ENCODE results near the gene GGN.
"Not testable (repeated sequence)": the region's sequence is repeated elsewhere in the genome, so short reads cannot be mapped to it uniquely, and the experiment has no call there.

The GGN gene

GRCh38 chr19:38386300-38386970, 1.4 kb downstream of the GGN start:
- DNase-seq: no peak

DNA sequence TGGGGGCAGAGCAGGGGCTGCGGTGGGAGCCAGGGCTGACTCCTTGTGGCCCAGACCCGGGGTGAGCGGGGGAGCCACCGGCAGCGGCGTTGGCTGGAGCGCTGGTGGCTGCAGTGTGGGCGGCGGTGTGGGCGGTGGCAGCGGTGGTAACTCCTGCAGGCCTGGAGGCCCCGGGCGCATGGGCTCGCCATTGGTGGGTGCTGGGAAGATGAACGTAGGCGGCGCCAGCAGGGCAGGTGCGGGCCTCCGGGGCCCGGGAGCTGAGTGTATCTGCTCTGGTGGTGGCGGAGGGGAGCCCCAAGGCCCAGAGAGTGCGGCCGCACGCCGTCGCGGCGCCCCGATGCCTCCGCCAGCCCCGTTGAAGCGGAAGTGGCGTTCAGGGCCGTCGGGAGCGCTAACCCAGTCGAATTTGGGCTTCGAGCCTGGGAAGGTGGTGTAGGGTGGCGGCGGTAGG, 2.0 kb downstream of the GGN start:
- DNase-seq: no peak

DNA sequence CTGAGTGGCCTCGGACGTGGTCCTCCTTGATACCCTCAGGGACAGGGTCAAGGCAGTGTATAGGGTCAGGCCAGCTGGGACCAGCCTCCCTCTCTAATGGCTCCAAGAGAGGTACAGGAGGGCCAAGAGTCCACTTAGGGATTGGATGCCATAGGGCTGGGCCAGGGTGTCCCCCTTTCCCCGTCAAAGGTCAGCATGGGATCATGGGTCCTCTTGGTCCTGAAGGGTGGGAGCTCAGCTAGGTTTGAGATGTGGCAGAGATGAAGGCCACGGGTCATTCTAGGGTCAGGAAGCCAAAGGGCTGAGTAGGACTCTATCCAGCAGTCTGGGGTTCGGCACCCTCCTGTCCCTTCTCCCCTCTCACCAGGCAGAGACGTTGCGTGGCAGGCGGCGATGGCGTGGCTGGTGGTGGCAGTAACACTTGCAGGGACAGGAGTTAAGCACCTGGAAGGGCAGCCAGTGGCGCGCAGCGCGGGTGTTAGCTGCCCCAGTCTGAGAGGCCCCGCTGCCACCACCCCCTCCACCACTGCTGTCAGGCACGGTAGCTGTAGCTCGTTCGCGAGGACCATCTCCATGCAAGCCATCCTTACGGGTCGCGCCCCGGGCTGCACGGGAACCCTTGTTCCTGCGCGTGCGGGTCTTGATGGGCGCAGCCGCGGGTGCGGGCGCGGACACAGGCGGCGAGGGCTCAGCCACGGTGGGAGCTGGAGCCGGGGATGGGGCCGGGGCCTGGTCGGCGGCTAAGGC, 2.6 kb downstream of the GGN start:
- no peak for DNase-seq

DNA sequence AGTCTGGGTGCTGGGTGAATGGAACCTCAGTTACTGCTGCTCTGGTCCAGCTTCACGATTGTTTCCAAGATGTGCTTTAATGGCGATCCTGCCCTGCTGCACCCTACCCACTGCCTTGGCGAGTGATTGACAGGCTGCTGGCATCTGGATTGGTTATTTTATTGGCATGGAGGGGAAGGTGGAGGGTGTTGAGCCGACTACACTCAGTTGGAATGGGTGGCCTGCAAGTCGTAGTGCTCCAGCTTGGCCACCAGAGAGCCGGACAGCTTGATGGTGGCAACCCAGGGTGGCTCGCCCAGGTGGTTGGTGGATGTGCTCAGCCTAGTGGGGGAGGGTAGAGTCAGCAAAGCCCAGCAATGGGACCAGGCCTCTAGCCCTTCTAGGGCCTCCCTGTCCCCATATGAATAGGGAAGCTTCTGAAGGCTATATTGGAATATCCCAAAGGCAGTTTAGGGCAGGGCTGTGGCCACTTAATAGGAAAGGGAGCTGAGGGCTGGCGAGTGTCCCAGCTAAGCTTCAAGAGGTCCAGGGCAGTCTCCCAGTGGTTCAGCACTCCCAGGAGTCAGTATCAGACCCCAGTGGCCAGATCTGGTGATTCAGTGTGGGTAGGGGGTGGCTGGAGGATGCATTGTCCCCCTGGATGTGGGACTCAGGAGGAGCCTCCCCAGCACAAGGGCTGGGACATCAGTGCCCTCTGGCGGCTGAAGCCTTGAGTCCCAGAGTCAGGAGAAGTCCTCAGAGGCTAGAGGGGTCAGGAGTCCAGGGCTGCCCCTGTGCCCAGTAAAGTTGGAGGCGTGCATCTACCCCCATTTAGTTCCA, 3.4 kb downstream of the GGN start:
- DNase-seq: peak; percentile 35

- DNase-seq: no peak
Measured at GRCh38 chr19:38383743-38384142, 4.1 kb downstream of the GGN start.

GRCh38 chr19:38383184-38383583, 4.7 kb downstream of the GGN start:
- no peak for DNase-seq

GRCh38 chr19:38381138-38381537, 6.7 kb downstream of the GGN start:
- DNase-seq: no peak

DNA sequence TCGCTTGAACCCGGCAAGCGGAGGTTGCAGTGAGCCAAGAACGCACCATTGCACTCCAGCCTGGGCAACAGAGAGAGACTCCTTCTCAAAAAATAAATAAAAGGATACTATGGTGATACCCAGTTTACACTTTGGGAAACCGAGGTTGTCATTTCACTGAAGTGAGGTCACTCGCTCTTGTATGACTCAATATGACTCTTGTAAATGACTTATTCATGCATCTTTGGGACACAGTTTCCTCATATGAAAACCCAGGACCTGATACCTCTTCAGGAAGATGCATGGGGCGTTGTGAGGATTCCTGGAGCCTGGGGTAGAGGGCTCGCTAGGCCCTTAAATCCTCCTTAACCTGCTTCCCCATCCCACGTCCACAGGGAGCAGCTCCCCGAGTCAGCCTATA, 9.0 kb downstream of the GGN start:
- no peak for DNase-seq

- no peak for DNase-seq
Measured at GRCh38 chr19:38377052-38377451, 10.8 kb downstream of the GGN start.

- no peak for DNase-seq
Measured at GRCh38 chr19:38376576-38376975, 11.3 kb downstream of the GGN start.

- DNase-seq: no peak
Measured at GRCh38 chr19:38375748-38376147, 12.1 kb downstream of the GGN start.

- DNase-seq: no peak
Measured at GRCh38 chr19:38375098-38375493, 12.7 kb downstream of the GGN start.

- DNase-seq: peak; percentile 100
Measured at GRCh38 chr19:38374332-38375097, 13.3 kb downstream of the GGN start, which contains the start of gene PSMD8. Gene PSMD8 (plus strand): TSS chr19:38374571. CDS start chr19:38374602, 31 bp downstream.

DNA sequence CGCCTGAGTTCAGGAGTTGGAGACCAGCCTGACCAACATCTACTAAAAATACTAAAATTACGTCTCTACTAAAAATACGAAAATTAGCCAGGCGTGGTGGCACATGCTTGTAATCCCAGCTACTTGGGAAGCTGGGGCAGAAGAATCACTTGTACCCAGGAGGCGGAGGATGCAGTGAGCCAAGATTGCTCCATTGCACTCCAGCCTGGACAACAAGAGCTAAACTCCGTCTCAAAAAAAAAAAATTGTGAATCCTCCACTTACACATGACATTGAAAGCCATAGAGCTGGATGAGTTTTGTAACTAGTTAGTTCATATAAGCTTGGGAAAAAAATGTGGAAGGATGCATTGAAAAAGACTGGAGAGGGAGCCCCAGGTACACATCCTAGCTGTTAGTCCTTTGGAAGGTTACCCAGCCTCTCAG, 13.9 kb downstream of the GGN start:
- DNase-seq: no peak

DNA sequence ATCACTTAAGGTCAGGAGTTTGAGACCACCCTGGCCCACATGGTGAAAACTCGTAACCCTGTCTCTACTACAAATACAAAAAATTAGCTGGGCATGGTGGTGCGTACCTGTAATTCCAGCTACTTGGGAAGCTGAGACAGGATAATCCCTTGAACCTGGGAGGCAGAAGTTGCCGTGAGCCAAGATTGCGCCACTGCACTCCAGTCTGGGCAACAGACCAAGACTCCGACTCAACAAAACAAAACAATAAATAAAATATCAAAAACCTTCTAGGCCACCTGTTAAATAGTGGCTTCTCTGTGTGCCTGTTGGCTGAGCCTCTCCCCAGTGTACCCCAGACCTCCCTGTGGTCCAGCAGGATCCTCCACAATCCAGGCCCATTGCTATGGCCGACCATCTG, 16.8 kb downstream of the GGN start:
- no peak for DNase-seq

- DNase-seq: no peak
Measured at GRCh38 chr19:38370299-38370698, 17.5 kb downstream of the GGN start.

- no peak for DNase-seq
Measured at GRCh38 chr19:38369584-38369983, 18.2 kb downstream of the GGN start.

- no peak for DNase-seq
Measured at GRCh38 chr19:38367041-38367440, 20.8 kb downstream of the GGN start.

DNA sequence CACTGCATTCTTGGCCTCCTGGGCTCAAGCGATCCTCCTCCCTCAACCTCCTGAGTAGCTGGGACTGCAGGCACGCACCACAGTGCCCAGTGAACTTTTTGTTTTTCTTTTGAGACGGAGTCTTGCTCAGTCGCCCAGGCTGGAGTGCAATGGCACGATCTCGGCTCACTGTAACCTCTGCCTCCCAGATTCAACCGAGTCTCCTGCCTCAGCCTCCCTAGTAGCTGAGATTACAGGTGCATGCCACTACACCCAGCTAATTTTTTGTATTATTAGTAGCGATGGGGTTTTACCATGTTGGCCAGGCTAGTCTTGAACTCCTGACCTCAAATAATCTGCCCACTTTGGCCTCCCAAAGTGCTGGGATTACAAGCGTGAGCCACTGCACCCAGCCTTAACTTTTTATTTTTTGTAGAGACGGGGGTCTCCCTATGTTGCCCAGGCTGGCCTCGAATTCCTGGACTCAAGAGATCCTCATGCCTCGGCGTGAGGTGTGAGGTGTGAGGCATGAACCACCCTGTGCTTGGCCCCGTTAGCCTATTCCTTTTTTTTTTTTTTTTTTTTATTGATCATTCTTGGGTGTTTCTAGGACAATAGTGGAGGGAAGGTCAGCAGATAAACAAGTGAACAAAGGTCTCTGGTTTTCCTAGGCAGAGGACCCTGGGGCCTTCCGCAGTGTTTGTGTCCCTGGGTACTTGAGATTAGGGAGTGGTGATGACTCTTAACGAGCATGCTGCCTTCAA, 24.7 kb downstream of the GGN start:
- DNase-seq: not testable (repeated sequence)

GRCh38 chr19:38362076-38362945, 25.5 kb downstream of the GGN start:
- peak; percentile 41 for DNase-seq

DNA sequence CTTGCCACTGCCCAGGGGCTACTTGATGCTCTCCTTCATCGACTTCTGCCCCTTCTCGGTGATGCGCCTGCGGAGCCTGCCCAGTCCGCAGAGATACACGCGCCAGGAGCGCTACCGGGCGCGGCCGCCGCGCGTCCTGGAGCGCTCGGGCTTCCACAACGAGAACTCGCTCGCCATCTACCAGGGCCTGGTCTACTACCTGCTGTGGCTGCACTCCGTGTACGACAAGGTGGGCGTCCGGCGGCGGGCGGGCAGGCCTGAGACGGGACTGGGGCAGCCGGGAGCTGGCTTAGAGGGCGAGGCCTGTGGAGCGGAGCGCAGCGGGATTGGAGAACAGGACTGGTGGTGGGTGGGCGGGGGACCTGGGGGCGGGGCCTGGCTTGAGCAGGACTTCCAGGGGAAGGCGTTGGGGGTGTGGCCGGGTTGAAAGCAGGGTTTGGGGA, 26.2 kb downstream of the GGN start:
- DNase-seq: peak; percentile 71
